ENCODE data around the gene PCNX2. TPM values are rescaled to one million over a fixed set of nuclear protein-coding genes. Genes with fewer than 3 reads are reported as not detected.

Gene PCNX2
- polyA plus RNA-seq, 3 donors: 0.29 to 7.9 (median 0.62) TPM

GRCh38 chr1:233299450-233299849 lies 3.9 kb upstream of the PCNX2 start:
- DNase-seq: no peak
- no peak overlapping the region for H3K27ac ChIP-seq (ENCODE audit: low read depth in 1 of 2, low read length in 2 of 2)
- H3K4me2 ChIP-seq (replicated peaks; ENCODE audit: extremely low read depth, low read length, poor library complexity, severe bottlenecking): no peak overlapping the region
- TF ChIP-seq CTCF (IDR thresholded peaks at IDR 0.05): no peak
- 100% methylated on average over 1 of the region's 5 CpGs for WGBS (ENCODE audit: insufficient coverage)
- Mint-ChIP-seq H3K9me3 (peaks cover 0 to 7% (median 4%) of the 10 kb centered on the region in 7 donors), H3K36me3 (no peaks in the 10 kb centered on the region), H3K4me3 (no peak overlapping the region), H3K27me3 (ENCODE audit: low read depth in 3 of 3) (peaks cover 0 to 5% (median 4%) of the 10 kb centered on the region in 3 donors), H3K4me1 (peaks cover 13% of the 10 kb centered on the region), H3K27ac (no peak overlapping the region)
- no peaks in the 10 kb centered on the region for H3K27me3 ChIP-seq (ENCODE audit: control insufficient read depth in 2 of 2, insufficient read depth in 2 of 2, low read length in 2 of 2)
- no peaks in the 10 kb centered on the region for H3K36me3 ChIP-seq (replicated peaks in 1 of 2; ENCODE audit: control insufficient read depth in 1 of 2, insufficient read depth in 2 of 2, low read length in 2 of 2)
- H2AFZ ChIP-seq (ENCODE audit: insufficient read depth, low read depth, low read length, poor library complexity, severe bottlenecking): no peak overlapping the region
- H4K20me1 ChIP-seq (ENCODE audit: insufficient read depth, low read length): no peaks in the 10 kb centered on the region
- H3K79me2 ChIP-seq (ENCODE audit: insufficient read depth, low read length): peaks cover 7% of the 10 kb centered on the region
- H3K4me1 ChIP-seq (ENCODE audit: control insufficient read depth in 1 of 2, insufficient read depth in 2 of 2, low read length in 2 of 2): peaks cover 13 to 17% of the 10 kb centered on the region in 2 donors
- no peak overlapping the region for H3K9ac ChIP-seq (ENCODE audit: insufficient read depth, low read length, poor library complexity, severe bottlenecking)
- H3K9me3 ChIP-seq (replicated peaks in 1 of 2; ENCODE audit: control insufficient read depth in 1 of 2, insufficient read depth in 1 of 2, low read length in 2 of 2): peaks cover 0 to 3% of the 10 kb centered on the region in 2 donors
- intact Hi-C loops (cut with micrococcal nuclease): no loop called here
- H3K4me3 ChIP-seq (replicated peaks in 1 of 3; ENCODE audit: low read depth in 2 of 3, low read length in 3 of 3): no peak overlapping the region

- H3K36me3 Mint-ChIP-seq: no peaks in the 10 kb centered on the region
- no peaks in the 10 kb centered on the region for H3K36me3 ChIP-seq (replicated peaks in 1 of 2; ENCODE audit: control insufficient read depth in 1 of 2, insufficient read depth in 2 of 2, low read length in 2 of 2)
- 5% methylated on average over 3 of the region's 5 CpGs for WGBS (ENCODE audit: insufficient coverage)
- H3K4me1 Mint-ChIP-seq: peaks cover 32% of the 10 kb centered on the region
- peaks cover 11% of the 10 kb centered on the region for H3K79me2 ChIP-seq (ENCODE audit: insufficient read depth, low read length)
- no peak for DNase-seq
- H3K4me2 ChIP-seq (replicated peaks; ENCODE audit: extremely low read depth, low read length, poor library complexity, severe bottlenecking): peak overlapping the region; percentile 96
- H3K27me3 ChIP-seq (ENCODE audit: control insufficient read depth in 2 of 2, insufficient read depth in 2 of 2, low read length in 2 of 2): no peaks in the 10 kb centered on the region
- H4K20me1 ChIP-seq (ENCODE audit: insufficient read depth, low read length): no peaks in the 10 kb centered on the region
- peaks cover 0 to 4% (median 0%) of the 10 kb centered on the region in 7 donors for H3K9me3 Mint-ChIP-seq
- peak; percentile 5 for TF ChIP-seq CTCF (IDR thresholded peaks at IDR 0.05)
- intact Hi-C loops (cut with micrococcal nuclease): no loop called here
- H3K4me1 ChIP-seq (ENCODE audit: control insufficient read depth in 1 of 2, insufficient read depth in 2 of 2, low read length in 2 of 2): peaks cover 27 to 39% of the 10 kb centered on the region in 2 donors
- H3K9me3 ChIP-seq (replicated peaks in 1 of 2; ENCODE audit: control insufficient read depth in 1 of 2, insufficient read depth in 1 of 2, low read length in 2 of 2): no peaks in the 10 kb centered on the region
- H3K27me3 Mint-ChIP-seq (ENCODE audit: low read depth in 3 of 3): peaks cover 2 to 5% (median 3%) of the 10 kb centered on the region in 3 donors
- H3K4me3 ChIP-seq (replicated peaks in 1 of 3; ENCODE audit: low read depth in 2 of 3, low read length in 3 of 3): peak overlapping the region; percentile 77 to 94 (median 85)
- H3K27ac Mint-ChIP-seq: peak overlapping the region in 2 of 7 donors; percentile 9 to 70
- H2AFZ ChIP-seq (ENCODE audit: insufficient read depth, low read depth, low read length, poor library complexity, severe bottlenecking): peak overlapping the region; percentile 99
- H3K4me3 Mint-ChIP-seq: peak overlapping the region; percentile 93 to 96
- peak overlapping the region; percentile 76 for H3K9ac ChIP-seq (ENCODE audit: insufficient read depth, low read length, poor library complexity, severe bottlenecking)
- H3K27ac ChIP-seq (ENCODE audit: low read depth in 1 of 2, low read length in 2 of 2): no peak overlapping the region
These were observed 424 bp upstream of the PCNX2 start for GRCh38 chr1:233295975-233296322.

All from CD14-positive monocyte (primary cell).